ENCODE measurements around the gene NAALADL1. TPM values are rescaled to one million over a fixed set of nuclear protein-coding genes. Genes with fewer than 3 reads are reported as not detected.

Gene NAALADL1
- total RNA-seq, 1 experiment from 2014 or later, result not detected

- no peaks in the 10 kb centered on the region for H3K9me3 ChIP-seq (ENCODE audit: control insufficient read depth in 1 of 2, insufficient read depth in 1 of 2, low read depth in 1 of 2, low read length in 2 of 2)
- DNase-seq (ENCODE audit: low read depth, low spot score), result no peak
- no peaks in the 10 kb centered on the region for H3K36me3 ChIP-seq (ENCODE audit: control insufficient read depth in 1 of 2, insufficient read depth in 2 of 2, low read length in 2 of 2)
- no peak overlapping the region for H3K4me3 ChIP-seq (replicated peaks in 1 of 2; ENCODE audit: low read depth in 1 of 2, low read length in 2 of 2)
- peaks cover 21% of the 10 kb centered on the region for H3K79me2 ChIP-seq (ENCODE audit: insufficient read depth, low read length)
- no peak overlapping the region for H2AFZ ChIP-seq (ENCODE audit: low read depth, low read length, poor library complexity, severe bottlenecking)
- no peaks in the 10 kb centered on the region for H4K20me1 ChIP-seq (ENCODE audit: insufficient read depth)
- no peak for ATAC-seq
- H3K27me3 ChIP-seq (ENCODE audit: insufficient read depth, low read length), result no peaks in the 10 kb centered on the region
- no peaks in the 10 kb centered on the region for H3K9me2 ChIP-seq (ENCODE audit: insufficient read depth)
- no peak overlapping the region for H3K27ac ChIP-seq (ENCODE audit: low read depth, low read length)
- RAD21 ChIA-PET (ENCODE audit: low non-redundant PET in 1 of 2, low total read pairs in 2 of 2, uncharacterized antibody in 2 of 2, unreplicated experiment in 2 of 2), result no interaction called here
- intact Hi-C loops (cut with micrococcal nuclease), result no loop called here
- CTCF ChIA-PET, result no interaction called here
- TF ChIP-seq ZFX (IDR thresholded peaks at IDR 0.05) (no peak), POLR2A (IDR thresholded peaks at IDR 0.05; ENCODE audit: borderline replicate concordance, extremely low read depth, insufficient read depth, insufficient read length) (no peak), SIN3A (IDR thresholded peaks at IDR 0.05; ENCODE audit: low read depth) (no peak), ZBTB33 (IDR thresholded peaks at IDR 0.05; ENCODE audit: extremely low read depth, insufficient replicate concordance, low read length) (no peak), TCF7L2 (IDR thresholded peaks at IDR 0.05; ENCODE audit: borderline replicate concordance, extremely low read depth, insufficient read depth, insufficient read length) (no peak), CTCF (IDR thresholded peaks at IDR 0.05 in 2 of 3, conservative IDR thresholded peaks at IDR 0.05 in 1 of 3; ENCODE audit: borderline replicate concordance in 1 of 3, insufficient read depth in 1 of 3, low read depth in 2 of 3, low read length in 2 of 3) (no peak), FOSL1 (IDR thresholded peaks at IDR 0.05; ENCODE audit: low read depth) (no peak), REST (IDR thresholded peaks at IDR 0.05; ENCODE audit: low read depth) (no peak), JUND (IDR thresholded peaks at IDR 0.05) (no peak), CEBPB (IDR thresholded peaks at IDR 0.05; ENCODE audit: low read depth) (no peak), ZNF274 (IDR thresholded peaks at IDR 0.05; ENCODE audit: low read depth, low read length) (no peak), EGR1 (IDR thresholded peaks at IDR 0.05; ENCODE audit: low read depth) (no peak), RAD21 (IDR thresholded peaks at IDR 0.05; ENCODE audit: low read depth) (no peak)
- POLR2A ChIA-PET, result no interaction called here
- no peak overlapping the region for H3K4me2 ChIP-seq (ENCODE audit: low read length)
- BruUV-seq (replicated peaks), result no TSS peak
- no peak overlapping the region for H3K9ac ChIP-seq (ENCODE audit: low read length)
- no peaks in the 10 kb centered on the region; a peak in 1 of 4 replicates for H3K4me1 ChIP-seq (ENCODE audit: control insufficient read depth in 1 of 2, insufficient read depth in 2 of 2, low read length in 2 of 2)
Measured at GRCh38 chr11:65104628-65105027, 46.3 kb upstream of the NAALADL1 start.
